ENCODE results near the gene MOCOS.
"Not testable (repeated sequence)": the region's sequence is repeated elsewhere in the genome, so short reads cannot be mapped to it uniquely, and the experiment has no call there.

Gene MOCOS

GRCh38 chr18:36201765-36202164, 14.5 kb downstream of the MOCOS start:
- no peak for DNase-seq

- no peak for DNase-seq
Observed at GRCh38 chr18:36203360-36203895, 16.1 kb downstream of the MOCOS start.

GRCh38 chr18:36205166-36205565, 17.9 kb downstream of the MOCOS start:
- DNase-seq: no peak

GRCh38 chr18:36207303-36207702, 20.0 kb downstream of the MOCOS start:
- no peak for DNase-seq

- not testable (repeated sequence) for DNase-seq
Observed at GRCh38 chr18:36207969-36208368, 20.7 kb downstream of the MOCOS start.

- DNase-seq: no peak
Observed at GRCh38 chr18:36211612-36212065, 24.3 kb downstream of the MOCOS start.

- no peak for DNase-seq
Observed at GRCh38 chr18:36212301-36213171, 25.2 kb downstream of the MOCOS start.

- no peak for DNase-seq
Observed at GRCh38 chr18:36214811-36215210, 27.5 kb downstream of the MOCOS start.

GRCh38 chr18:36215577-36215976, 28.3 kb downstream of the MOCOS start:
- no peak for DNase-seq

GRCh38 chr18:36217348-36217747, 30.1 kb downstream of the MOCOS start:
- DNase-seq: no peak

GRCh38 chr18:36229188-36229587, 41.9 kb downstream of the MOCOS start:
- no peak for DNase-seq

GRCh38 chr18:36240510-36240909, 53.2 kb downstream of the MOCOS start:
- DNase-seq: not testable (repeated sequence)

GRCh38 chr18:36241831-36242230, 54.5 kb downstream of the MOCOS start:
- DNase-seq: no peak

- no peak for DNase-seq
Observed at GRCh38 chr18:36247036-36247435, 59.7 kb downstream of the MOCOS start.

GRCh38 chr18:36249392-36249791, 62.1 kb downstream of the MOCOS start:
- DNase-seq: no peak

- DNase-seq: no peak
Observed at GRCh38 chr18:36250827-36251226, 63.5 kb downstream of the MOCOS start.

GRCh38 chr18:36255072-36255698, 67.9 kb downstream of the MOCOS start:
- no peak for DNase-seq

- no peak for DNase-seq
Observed at GRCh38 chr18:36256094-36256493, 68.8 kb downstream of the MOCOS start.

- no peak for DNase-seq
Observed at GRCh38 chr18:36262971-36263370, 75.7 kb downstream of the MOCOS start.

- DNase-seq: no peak
Observed at GRCh38 chr18:36264283-36264682, 77.0 kb downstream of the MOCOS start.

GRCh38 chr18:36265015-36265414, 77.7 kb downstream of the MOCOS start:
- no peak for DNase-seq

GRCh38 chr18:36269157-36269556, 81.9 kb downstream of the MOCOS start:
- DNase-seq: no peak

- DNase-seq: no peak
Observed at GRCh38 chr18:36271153-36271552, 83.9 kb downstream of the MOCOS start.

- no peak for DNase-seq
Observed at GRCh38 chr18:36273347-36273746, 86.0 kb downstream of the MOCOS start.
